Heart left ventricle (tissue), 13 donors: ENCODE measurements around the gene ACACA.

ENCODE experiments used
- POLR2A ChIP-seq, 2 donors: fragments of 450-650 bp; IDR thresholded peaks; one replicate each; pipeline ENCODE4 v1.6.1; 2017; ENCODE audit warnings: antibody characterized with exemption in 2 of 2, mild to moderate bottlenecking in 2 of 2, moderate library complexity in 2 of 2
- TF ChIP-seq, protein P1 (sequence below), 12 donors: fragments of 200-600 bp; sonication (generic) in 4 of 12; IDR thresholded peaks; one replicate each; pipeline versions ENCODE4 v1.5.0 to v1.8.0; 2018 to 2022; ENCODE audit warnings: antibody characterized with exemption in 12 of 12, mild to moderate bottlenecking in 5 of 12
- donor health status: ischemic (EF 13 %, LVEDD 7.1; RV severe dilation, severe dysfunction).
- donor health status: DM: no; HTN: yes; CAD: no.
- donor health status: DM: no; HTN: no; CAD: no.
- donor health status: ischemic (EF 25% LVEDD 6.9; RV normal size, moderate dysfunction).
- donor health status: ischemic (EF 25% LVEDD 5.7; RV mildly dilated, moderate dysfunction).
- donor health status: ischemic (EF 35%, LVEDD 5.7; RV mildly dilated, moderate dysfunction).
- donor health status: nonischemic (EF 11% LVEDD 7.7; RV severe dilation, severe dysfunction).
- donor health status: DM: yes; HTN: yes; CAD: no.
- donor health status: PGD.
- donor health status: ischemic (EF 29% LVEDD 5.4; RV normal size, mild dysfunction).
- donor health status: nonischemic (EF 23%, LVEDD 6.1; RV moderate dilation, normal function).

DNA sequence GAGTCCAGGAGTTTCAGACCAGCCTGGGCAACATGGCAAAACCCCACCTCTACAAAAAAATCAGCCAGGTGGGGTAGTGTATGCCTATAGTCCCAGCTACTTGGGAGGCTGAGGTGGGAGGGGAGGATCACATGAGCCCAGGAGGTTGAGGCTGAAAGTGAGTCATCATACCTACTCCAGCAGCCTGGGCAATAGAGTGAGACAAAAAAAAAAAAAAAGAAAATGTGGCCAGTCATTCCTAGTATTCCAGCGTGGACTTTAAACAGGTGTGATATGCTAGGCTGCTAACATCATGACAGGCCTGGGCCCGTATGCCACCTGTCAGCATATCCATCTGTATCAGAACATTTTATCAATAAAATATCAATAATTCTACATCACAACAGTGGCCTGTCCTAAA is 314.6 kb downstream of the ACACA start:
- TF ChIP-seq, protein P1, sequence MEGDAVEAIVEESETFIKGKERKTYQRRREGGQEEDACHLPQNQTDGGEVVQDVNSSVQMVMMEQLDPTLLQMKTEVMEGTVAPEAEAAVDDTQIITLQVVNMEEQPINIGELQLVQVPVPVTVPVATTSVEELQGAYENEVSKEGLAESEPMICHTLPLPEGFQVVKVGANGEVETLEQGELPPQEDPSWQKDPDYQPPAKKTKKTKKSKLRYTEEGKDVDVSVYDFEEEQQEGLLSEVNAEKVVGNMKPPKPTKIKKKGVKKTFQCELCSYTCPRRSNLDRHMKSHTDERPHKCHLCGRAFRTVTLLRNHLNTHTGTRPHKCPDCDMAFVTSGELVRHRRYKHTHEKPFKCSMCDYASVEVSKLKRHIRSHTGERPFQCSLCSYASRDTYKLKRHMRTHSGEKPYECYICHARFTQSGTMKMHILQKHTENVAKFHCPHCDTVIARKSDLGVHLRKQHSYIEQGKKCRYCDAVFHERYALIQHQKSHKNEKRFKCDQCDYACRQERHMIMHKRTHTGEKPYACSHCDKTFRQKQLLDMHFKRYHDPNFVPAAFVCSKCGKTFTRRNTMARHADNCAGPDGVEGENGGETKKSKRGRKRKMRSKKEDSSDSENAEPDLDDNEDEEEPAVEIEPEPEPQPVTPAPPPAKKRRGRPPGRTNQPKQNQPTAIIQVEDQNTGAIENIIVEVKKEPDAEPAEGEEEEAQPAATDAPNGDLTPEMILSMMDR (IDR thresholded peaks at IDR 0.05): no peak
- TF ChIP-seq POLR2A (IDR thresholded peaks at IDR 0.05): no peak
